HG03439 (cell line): ENCODE data around the gene AGA.

Experiments
- ATAC-seq: cut with Tn5 transposase; IDR thresholded peaks from one replicate; pipeline ENCODE4 v1.9.1; 2021; ENCODE audit warnings: mild to moderate bottlenecking, moderate library complexity; ENCODE audit not compliant: unreplicated experiment

The AGA gene

GRCh38 chr4:177447417-177448004 is 5.3 kb upstream of the AGA start:
- ATAC-seq, result no peak

DNA sequence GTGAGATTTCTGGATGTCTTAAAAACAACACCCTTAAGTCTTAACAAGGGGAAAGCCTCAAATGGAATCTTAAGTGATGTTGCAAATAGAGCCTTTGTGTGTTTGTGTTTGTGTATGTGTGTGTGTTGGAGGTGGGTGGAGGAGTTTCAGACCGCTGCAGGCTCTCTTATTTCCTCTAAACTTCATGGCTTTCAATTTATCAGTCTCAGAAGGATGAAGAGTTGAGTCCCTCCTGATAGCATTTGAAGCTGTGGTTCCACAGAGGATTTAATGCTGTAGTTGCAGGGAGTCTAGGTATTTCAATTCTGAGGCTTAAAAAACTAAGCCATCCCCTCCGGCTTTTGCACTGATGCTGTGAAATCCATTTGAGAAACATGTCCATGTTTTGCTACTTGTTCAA is 4.3 kb upstream of the AGA start:
- no peak for ATAC-seq

- ATAC-seq, result no peak
Measured at GRCh38 chr4:177444911-177445736, 2.9 kb upstream of the AGA start.

DNA sequence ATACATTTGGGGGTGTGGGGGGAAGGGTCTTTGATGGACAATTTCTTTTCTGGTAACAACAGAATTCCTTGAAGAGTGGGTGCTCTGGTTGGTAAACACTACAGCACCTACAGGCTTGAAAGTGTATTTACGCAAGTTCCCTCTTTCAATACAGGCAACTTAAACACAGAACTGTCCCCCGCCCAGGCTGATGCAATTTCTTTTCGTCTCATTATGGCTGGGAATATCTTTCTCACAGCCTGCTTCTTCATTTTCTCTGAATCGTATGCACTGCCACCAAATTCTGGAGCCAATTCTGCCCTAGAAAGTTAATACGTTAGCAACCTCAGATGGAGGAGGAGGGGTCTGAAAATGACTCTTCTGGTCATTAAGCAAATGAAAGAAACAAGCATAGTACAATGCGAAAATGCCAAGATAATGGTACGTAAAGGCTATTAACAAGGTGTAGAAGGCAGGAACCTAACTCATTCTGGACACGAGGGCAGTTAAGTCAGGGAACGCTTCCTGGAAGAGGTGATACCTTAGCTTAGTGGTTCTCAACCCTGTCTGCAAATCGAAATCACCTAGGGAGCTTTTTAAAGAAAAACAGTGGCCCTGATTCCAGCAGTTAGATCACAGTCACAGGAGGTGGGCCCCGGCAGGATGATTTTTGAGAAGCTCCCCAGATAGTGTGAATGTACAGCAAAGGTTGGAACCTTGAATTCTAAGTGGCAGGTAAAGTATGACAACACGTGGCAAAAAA is 1.0 kb downstream of the AGA start:
- ATAC-seq, result peak; percentile 36

- ATAC-seq, result no peak
Measured at GRCh38 chr4:177436456-177436855, 5.8 kb downstream of the AGA start.

DNA sequence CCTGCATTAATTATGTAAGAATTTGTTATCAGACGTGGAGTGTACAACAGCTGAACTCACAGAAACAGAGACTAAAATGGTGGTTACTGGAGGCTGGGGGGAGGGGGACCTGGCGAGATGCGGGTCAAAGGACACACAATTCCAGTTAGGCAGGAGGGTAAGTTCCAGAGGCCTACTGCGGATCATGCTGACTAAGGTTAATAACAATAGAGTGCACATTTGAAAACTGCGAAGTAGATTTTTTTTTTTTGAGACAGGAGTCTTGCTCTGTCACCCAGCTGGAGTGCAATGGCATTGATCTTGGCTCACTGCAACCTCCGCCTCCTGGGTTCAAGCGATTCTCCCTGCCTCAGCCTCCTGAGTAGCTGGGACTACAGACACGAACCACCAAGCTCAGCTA is 7.6 kb downstream of the AGA start:
- no peak for ATAC-seq

DNA sequence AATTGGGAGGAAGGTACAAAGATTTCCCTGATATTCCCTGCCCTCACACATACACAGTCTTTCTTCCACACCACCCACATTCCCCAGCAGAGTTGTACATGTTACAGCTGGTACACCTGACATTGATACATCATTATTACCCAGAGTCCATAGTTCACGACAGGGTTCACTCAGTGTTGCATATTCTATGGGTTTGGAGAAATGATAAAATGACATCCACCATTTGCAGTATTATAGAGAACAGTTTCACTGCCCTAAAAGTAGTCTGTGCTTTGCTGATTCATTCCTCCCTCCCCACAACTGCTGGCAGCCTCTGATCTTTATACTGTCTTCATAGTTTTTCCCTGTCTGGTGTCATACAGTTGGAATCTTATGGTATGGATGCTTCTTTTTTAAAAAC is 15.0 kb downstream of the AGA start:
- ATAC-seq, result no peak

DNA sequence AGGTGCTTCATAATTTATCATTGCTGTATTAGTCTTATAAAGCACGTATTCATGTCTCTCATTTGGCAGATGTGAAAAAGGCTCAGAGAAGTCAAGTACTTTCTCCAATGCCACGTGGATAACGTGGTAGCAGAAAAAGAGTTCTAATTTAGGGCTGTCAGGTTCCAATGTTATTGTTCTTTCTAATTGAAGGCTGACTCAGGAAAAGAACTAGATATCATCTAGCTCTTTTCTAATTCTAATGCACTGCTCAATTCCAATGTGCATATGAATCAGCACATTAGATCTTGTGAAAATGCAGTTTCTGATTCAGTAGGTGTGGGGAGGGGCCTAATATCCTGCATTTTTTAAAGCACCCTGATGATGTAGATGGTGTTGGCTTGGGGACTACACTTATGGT is 22.8 kb downstream of the AGA start:
- ATAC-seq, result no peak

- no peak for ATAC-seq
Measured at GRCh38 chr4:177413656-177414055, 28.6 kb downstream of the AGA start.

DNA sequence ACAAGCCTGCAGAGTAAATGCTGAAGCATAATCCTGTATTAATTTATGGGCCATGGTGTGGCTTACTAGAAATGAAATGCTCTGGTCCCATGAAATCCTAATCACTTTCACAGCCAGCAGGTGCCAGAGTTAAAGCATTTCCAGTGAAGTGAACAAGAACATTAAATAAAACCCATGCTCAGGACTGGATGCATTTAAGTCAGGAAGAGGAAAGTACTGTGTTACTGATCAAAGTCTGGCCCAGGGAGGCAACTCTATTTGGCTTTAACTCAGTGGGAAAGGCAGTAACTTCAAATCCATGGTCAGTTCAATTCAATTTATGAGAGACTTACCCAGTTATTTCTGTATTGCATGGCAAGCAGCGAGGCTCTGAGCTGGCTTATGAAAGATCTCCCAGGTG is 29.2 kb downstream of the AGA start:
- no peak for ATAC-seq

- ATAC-seq, result no peak
Measured at GRCh38 chr4:177411996-177412395, 30.2 kb downstream of the AGA start.

- ATAC-seq, result no peak
Measured at GRCh38 chr4:177410566-177410965, 31.7 kb downstream of the AGA start.

DNA sequence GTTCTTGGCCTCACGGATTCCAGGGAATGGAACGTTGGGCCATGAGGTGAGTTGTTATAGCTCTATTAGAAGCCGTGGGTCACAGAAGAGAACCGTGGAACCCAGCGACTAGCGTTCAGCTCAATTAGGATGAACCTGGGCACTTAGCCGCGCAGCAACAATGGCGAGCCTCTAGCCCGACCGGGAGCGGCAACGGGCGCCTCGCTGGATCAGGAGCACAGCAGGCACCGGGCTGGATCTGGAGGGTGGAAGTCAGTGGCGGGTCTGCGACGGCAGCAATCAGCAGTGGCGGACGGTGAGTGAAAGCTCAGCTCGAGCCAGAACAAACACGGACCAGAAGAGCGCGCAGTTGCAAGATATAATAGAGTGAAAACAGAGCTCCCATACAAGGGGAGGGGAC is 34.2 kb downstream of the AGA start:
- ATAC-seq, result no peak

DNA sequence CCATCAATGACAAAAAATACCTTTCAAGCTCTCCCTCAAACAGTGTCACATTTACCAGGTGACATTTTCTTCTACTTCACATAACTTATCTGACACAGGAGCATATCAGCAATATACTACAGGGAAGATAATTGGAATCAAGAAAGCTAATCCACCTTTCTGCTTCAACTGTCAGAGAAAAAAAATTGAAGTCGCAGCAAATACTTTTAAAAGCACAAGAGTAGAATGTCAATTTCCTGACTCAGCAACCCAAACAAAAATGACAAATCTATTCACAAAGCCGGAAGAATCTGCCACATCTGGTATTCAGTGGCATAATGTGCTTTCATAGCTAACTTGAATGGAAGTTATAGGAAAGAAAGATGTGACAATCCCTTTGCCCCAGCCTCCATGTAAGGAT is 36.7 kb downstream of the AGA start:
- ATAC-seq, result no peak

DNA sequence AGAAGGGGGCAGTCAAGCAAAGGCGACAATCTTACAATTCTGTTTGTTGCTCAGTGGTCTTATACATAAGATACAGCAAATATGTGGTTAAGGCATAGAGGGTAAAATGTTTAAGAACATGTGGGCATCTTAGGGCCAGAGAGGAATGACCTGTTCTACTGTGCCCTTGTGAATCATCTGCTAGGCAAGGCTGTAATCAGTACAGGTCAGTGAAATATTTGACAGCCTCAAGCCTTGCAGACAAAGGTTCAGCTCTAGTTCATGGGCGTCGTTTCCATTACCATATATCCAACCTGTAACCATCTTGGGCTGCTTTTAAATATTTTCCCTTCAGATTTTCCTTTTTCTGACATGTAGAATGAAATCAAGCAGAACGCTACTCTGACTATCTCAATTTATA is 37.3 kb downstream of the AGA start:
- no peak for ATAC-seq

- no peak for ATAC-seq
Measured at GRCh38 chr4:177404342-177404741, 37.9 kb downstream of the AGA start.

DNA sequence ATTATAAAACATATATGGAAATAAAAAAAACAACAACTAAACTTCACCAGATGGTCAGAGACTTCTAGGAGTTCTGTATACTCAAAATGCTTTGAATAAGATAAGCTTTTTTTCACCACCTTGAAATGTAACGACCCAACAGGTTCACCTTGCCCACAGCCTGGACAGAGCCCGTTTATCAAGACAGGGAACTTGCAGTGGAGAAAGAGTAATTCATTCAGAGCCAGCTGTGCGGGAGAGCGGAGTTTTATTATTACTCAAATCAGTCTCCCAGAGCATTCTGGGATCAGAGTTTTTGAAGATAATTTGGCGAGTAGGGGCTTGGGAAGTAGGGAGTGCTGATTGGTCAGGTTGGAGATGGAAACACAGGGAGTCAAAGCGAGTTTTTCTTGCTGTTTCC is 38.5 kb downstream of the AGA start:
- ATAC-seq, result no peak

DNA sequence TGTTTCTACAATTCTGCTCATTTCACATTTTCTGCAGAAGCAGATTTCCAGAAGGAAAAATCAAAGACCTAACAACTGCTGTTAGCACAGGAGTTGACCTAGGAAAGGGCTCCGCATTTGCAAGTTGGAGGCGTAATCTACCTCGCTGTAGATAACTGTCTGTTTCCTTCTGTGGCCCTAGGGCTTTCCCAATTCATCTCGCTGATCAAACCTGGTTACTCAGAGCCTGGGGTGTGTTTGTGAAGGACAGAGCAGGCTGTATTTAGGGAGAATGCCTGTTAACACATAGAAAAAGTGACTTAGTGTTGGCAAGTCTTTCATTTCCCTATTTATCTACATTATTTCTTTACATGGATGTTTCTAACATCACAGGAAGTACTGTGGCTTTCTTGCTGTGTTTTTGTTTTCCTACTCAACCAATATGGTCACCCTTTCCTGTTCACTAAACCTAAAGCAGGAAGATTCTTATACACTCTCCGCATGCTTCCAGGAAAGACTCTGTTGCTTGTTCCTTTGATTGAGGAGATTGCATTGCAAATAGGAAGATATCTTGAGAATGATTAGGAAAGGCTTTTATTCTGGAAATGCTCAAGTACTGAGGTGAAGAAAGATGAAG is 40.5 kb downstream of the AGA start:
- ATAC-seq, result no peak

- no peak for ATAC-seq
Measured at GRCh38 chr4:177400030-177400429, 42.2 kb downstream of the AGA start.

GRCh38 chr4:177396352-177396751 is 45.9 kb downstream of the AGA start:
- no peak for ATAC-seq

- no peak for ATAC-seq
Measured at GRCh38 chr4:177393236-177393635, 49.0 kb downstream of the AGA start.

DNA sequence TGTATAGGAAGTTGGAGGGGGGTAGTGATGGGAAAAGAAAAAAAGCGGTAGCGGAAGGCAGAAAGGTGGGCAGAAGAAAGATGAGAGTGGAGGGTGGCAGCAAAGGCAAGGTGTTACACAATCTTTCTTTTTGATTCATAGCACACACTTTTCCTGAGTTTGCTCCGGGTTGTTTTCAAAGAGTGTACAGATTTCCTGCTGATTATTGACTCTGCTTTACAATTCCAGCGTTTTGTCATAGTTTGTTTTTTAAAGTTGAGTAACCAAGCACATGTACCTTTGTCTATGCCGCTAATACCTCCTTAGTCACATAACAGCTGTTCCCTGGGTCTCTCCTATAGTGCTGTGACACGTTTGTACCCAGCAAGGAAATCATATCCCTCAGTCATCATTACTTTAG is 50.3 kb downstream of the AGA start:
- ATAC-seq, result no peak
